ENCODE results near the gene XPO5.

- TF ChIP-seq CTCF (IDR thresholded peaks at IDR 0.05): no peak
- no peak for TF ChIP-seq POLR2A (IDR thresholded peaks at IDR 0.05)
Measured at GRCh38 chr6:43478008-43478372, 97.8 kb downstream of the XPO5 start.

Data from sigmoid colon (tissue), 3 donors.